ENCODE results near the gene KANK3. TPM values are rescaled to one million over a fixed set of nuclear protein-coding genes. Genes with fewer than 3 reads are reported as not detected.
"Not testable (repeated sequence)": the region's sequence is repeated elsewhere in the genome, so short reads cannot be mapped to it uniquely, and the experiment has no call there.

Gene KANK3
- total RNA-seq, 4 donors from 2014 or later = 7.6 to 16.7 (median 11.4) TPM

DNA sequence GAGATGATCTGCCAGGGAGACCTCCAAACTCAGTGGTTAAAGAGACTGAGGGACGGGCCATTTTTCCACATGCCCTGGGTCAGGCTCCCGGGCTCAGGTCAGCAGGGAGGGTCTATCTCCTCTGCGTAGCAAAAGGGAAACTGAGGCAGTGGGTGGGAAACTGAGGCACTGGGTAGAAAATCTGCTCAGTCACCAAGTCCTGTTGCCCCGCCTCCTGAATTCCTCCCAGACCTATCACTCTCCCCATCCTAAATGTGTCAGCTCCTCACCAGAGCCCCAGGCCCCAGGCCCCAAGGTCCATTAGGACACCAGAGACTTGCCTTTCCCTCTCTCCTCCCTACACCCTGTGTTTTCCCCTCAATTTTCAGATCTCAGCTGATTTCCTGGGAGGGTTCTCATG is 37.3 kb downstream of the KANK3 start:
- DNase-seq (ENCODE audit: low spot score in 2 of 2) = peak; percentile 11 to 53
- no peak overlapping the region for H3K4me3 ChIP-seq (ENCODE audit: low read depth, poor library complexity, severe bottlenecking)
- intact Hi-C loops (cut with DNase I; ENCODE audit: low total_unique reads) = no loop called here
- TF ChIP-seq, protein P1, sequence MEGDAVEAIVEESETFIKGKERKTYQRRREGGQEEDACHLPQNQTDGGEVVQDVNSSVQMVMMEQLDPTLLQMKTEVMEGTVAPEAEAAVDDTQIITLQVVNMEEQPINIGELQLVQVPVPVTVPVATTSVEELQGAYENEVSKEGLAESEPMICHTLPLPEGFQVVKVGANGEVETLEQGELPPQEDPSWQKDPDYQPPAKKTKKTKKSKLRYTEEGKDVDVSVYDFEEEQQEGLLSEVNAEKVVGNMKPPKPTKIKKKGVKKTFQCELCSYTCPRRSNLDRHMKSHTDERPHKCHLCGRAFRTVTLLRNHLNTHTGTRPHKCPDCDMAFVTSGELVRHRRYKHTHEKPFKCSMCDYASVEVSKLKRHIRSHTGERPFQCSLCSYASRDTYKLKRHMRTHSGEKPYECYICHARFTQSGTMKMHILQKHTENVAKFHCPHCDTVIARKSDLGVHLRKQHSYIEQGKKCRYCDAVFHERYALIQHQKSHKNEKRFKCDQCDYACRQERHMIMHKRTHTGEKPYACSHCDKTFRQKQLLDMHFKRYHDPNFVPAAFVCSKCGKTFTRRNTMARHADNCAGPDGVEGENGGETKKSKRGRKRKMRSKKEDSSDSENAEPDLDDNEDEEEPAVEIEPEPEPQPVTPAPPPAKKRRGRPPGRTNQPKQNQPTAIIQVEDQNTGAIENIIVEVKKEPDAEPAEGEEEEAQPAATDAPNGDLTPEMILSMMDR (IDR thresholded peaks at IDR 0.05) = no peak
- no peak for TF ChIP-seq POLR2A (IDR thresholded peaks at IDR 0.05)
- WGBS, 2 donors = 73 to 98% methylated on average over 4 of the region's 4 CpGs

DNA sequence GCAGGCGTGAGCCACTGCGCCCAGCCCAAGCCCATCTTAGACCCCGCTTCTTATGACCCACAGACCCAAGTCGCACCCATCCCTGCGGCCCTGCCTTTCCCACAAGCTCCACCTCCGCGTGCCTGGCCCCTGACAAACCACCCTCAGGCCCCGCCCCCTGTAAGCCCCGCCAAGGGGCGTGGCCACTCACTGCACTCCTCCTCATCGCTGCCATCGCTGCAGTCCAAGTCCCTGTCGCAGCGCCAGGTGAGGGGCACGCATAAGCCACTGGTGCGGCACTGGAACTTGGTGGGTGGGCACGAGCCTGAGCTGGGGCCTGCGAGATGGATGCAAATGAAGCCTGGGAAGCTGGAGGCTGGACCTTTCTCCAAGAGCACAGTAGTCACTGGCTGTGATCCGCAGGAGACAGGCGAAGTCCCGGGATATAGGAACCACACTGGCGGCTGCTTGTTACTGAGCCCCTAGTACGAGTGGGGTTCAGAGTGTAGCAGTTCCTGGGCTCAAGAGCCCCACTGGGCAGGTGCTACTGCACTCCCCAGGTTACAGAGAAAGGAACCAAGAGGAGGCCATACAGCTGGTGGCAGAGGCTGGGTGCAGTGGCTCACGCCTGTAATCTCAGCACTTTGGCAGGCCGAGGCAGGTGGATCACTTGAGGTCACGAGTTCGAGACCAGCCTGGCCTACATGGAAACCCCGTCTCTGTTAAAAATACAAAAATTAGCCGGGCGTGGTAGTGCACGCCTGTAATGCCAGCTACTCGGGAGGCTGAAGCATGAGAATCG is 38.0 kb downstream of the KANK3 start:
- 77% methylated on average over 33 of the region's 33 CpGs for WGBS, 2 donors
- DNase-seq (ENCODE audit: low spot score in 2 of 2) = peak; percentile 13 to 86
- intact Hi-C loops (cut with DNase I; ENCODE audit: low total_unique reads) = no loop called here
- TF ChIP-seq, protein P1 (IDR thresholded peaks at IDR 0.05) = no peak
- TF ChIP-seq POLR2A (IDR thresholded peaks at IDR 0.05) = no peak
- H3K4me3 ChIP-seq (ENCODE audit: low read depth, poor library complexity, severe bottlenecking) = no peak overlapping the region

DNA sequence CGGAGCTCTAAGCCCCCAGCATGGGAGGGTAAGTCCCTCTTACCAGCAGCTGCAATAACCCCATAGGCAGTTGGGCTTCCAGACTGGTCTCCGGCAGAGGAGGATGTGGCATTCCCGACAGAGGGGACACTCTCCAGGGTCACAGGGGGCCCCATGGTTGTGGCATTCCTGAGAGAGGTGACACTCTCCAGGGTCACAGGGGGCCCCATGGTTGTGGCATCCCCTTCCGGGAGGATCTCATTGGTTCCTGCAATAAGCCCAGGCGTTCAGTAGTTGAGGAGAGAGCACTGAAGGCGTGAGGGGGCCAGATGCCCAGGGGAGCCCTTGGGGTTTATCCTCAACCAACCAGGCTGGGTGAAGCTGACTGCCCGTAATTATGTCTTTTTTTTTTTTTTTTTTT is 40.3 kb downstream of the KANK3 start:
- intact Hi-C loops (cut with DNase I; ENCODE audit: low total_unique reads) = no loop called here
- peak; percentile 10 to 77 for DNase-seq (ENCODE audit: low spot score in 2 of 2)
- 62 to 74% methylated on average over 7 of the region's 7 CpGs for WGBS, 2 donors
- TF ChIP-seq, protein P1 (IDR thresholded peaks at IDR 0.05) = no peak
- TF ChIP-seq POLR2A (IDR thresholded peaks at IDR 0.05) = no peak
- H3K4me3 ChIP-seq (ENCODE audit: low read depth, poor library complexity, severe bottlenecking) = no peak overlapping the region

DNA sequence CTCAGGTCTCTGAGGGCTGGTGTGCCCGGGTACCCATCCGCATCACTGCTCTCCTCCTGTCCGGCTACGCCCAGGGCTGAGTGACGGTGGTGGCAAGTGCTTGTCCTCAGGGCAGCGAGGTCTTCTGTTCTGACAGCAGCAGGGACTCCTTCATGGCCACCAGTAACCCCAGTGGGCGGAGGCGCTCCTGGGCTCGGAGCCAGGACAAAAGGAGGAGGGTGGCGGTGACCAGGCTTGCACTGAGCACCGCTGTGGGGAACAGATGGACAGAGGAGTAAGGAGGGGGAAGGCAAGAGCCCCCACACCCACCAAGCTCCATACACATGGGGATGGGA is 40.7 kb downstream of the KANK3 start:
- TF ChIP-seq, protein P1 (IDR thresholded peaks at IDR 0.05) = no peak
- no peak for TF ChIP-seq POLR2A (IDR thresholded peaks at IDR 0.05)
- peak; percentile 24 to 87 for DNase-seq (ENCODE audit: low spot score in 2 of 2)

DNA sequence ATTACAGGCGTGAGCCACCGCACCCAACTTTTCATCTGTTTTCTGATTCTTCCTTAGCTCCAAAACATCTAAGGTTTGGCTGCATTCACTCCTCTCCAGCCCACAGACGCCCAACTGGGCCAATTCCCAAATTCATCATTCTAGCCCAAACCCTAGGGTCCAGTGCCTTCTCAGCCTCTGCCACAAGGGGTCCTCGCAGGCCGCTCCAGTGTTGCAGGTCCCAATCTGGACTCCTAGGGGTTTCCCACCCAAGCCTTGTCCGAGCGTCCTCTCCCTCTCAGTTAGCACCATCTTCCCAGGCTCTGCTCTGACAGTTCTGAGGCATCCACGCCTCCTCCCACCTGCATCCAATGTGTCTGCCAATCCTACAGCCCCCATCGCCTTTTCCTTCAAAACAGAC is 51.7 kb downstream of the KANK3 start:
- intact Hi-C loops (cut with DNase I; ENCODE audit: low total_unique reads); H3K4me3 ChIP-seq (ENCODE audit: low read depth, poor library complexity, severe bottlenecking); DNase-seq (ENCODE audit: low spot score in 2 of 2): not testable (repeated sequence)
- WGBS, 2 donors = no CpG with 5 or more reads among the region's 9 CpGs

More for the DNA sequence above, 40.7 kb downstream of the KANK3 start:
- WGBS, 2 donors = 65 to 67% methylated on average over 5 to 11 of the region's 11 CpGs
- no peak overlapping the region for H3K4me3 ChIP-seq (ENCODE audit: low read depth, poor library complexity, severe bottlenecking)
- intact Hi-C loops (cut with DNase I; ENCODE audit: low total_unique reads) = no loop called here

DNA sequence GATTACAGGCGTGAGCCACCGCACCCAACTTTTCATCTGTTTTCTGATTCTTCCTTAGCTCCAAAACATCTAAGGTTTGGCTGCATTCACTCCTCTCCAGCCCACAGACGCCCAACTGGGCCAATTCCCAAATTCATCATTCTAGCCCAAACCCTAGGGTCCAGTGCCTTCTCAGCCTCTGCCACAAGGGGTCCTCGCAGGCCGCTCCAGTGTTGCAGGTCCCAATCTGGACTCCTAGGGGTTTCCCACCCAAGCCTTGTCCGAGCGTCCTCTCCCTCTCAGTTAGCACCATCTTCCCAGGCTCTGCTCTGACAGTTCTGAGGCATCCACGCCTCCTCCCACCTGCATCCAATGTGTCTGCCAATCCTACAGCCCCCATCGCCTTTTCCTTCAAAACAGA is 66.6 kb downstream of the KANK3 start:
- DNase-seq (ENCODE audit: low spot score in 2 of 2); H3K4me3 ChIP-seq (ENCODE audit: low read depth, poor library complexity, severe bottlenecking); intact Hi-C loops (cut with DNase I; ENCODE audit: low total_unique reads): not testable (repeated sequence)
- WGBS, 2 donors = no CpG with 5 or more reads among the region's 9 CpGs

Small RNA genes within 50 kb of the gene (microRNA-seq; reads per million reads assigned to microRNA genes)
- 2.7 to 4.0 reads per million in 2 donors for gene MIR4999 (ENCODE audit: borderline number of aligned reads in 1 of 2, borderline replicate concordance in 2 of 2)

Other genes with a start within 250 kb of the KANK3 start
- gene FBN3, start 193.7 kb downstream of the KANK3 start, total RNA-seq = 1 to 10 TPM in 1 of 4 donors, under 1 TPM in 1, not detected in 2; 0.04 to 2.1 TPM
- 100 to 1,000 TPM; 104 to 106 (median 105) TPM for gene CERS4, start 133.9 kb downstream of the KANK3 start, total RNA-seq
- 10 to 100 TPM in 3 of 4 donors, 1 to 10 TPM in 1; 9.0 to 23.6 (median 16.8) TPM for gene CD320, start 34.9 kb downstream of the KANK3 start, total RNA-seq
- 10 to 100 TPM; 24.5 to 39.5 (median 32.3) TPM for gene NDUFA7, start 21.9 kb downstream of the KANK3 start, total RNA-seq
- 100 to 1,000 TPM; 427 to 879 (median 727) TPM for gene RPS28, start 21.8 kb downstream of the KANK3 start, total RNA-seq
- 10 to 100 TPM; 11.8 to 51.8 (median 34.7) TPM for gene ANGPTL4, start 20.9 kb upstream of the KANK3 start, total RNA-seq
- gene RAB11B, start 47.1 kb upstream of the KANK3 start, total RNA-seq = 100 to 1,000 TPM in 1 of 4 donors, 10 to 100 TPM in 3; 40.6 to 125 (median 56.8) TPM
- gene MARCHF2, start 70.0 kb upstream of the KANK3 start, total RNA-seq = 100 to 1,000 TPM in 1 of 4 donors, 10 to 100 TPM in 3; 53.5 to 110 (median 60.8) TPM
- gene HNRNPM, start 101.7 kb upstream of the KANK3 start, total RNA-seq = 100 to 1,000 TPM in 1 of 4 donors, 10 to 100 TPM in 3; 60.4 to 103 (median 79.7) TPM
- gene PRAM1, start 159.4 kb upstream of the KANK3 start, total RNA-seq = under 1 TPM in 3 of 4 donors, not detected in 1; 0.16 to 0.59 (median 0.30) TPM
- 10 to 100 TPM; 14.8 to 42.2 (median 18.8) TPM for gene ZNF414, start 170.9 kb upstream of the KANK3 start, total RNA-seq
- 1 to 10 TPM; 2.2 to 6.3 (median 3.2) TPM for gene MYO1F, start 234.2 kb upstream of the KANK3 start, total RNA-seq